ENCODE results near the gene CD163.
A peak's percentile ranks its signal among the peaks of the same experiment; 100 is the strongest.
"Not testable (repeated sequence)": the region's sequence is repeated elsewhere in the genome, so short reads cannot be mapped to it uniquely, and the experiment has no call there.

CD163 gene

GRCh38 chr12:7459973-7460372 lies 43.6 kb downstream of the CD163 start:
- no peak overlapping the region for H3K4me3 ChIP-seq (ENCODE audit: low read depth, low read length)
- DNase-seq (ENCODE audit: low read depth) = no peak

- DNase-seq (ENCODE audit: low read depth) = no peak
- H3K4me3 ChIP-seq (ENCODE audit: low read depth, low read length) = no peak overlapping the region
These were observed 51.8 kb downstream of the CD163 start for GRCh38 chr12:7451756-7452155.

DNA sequence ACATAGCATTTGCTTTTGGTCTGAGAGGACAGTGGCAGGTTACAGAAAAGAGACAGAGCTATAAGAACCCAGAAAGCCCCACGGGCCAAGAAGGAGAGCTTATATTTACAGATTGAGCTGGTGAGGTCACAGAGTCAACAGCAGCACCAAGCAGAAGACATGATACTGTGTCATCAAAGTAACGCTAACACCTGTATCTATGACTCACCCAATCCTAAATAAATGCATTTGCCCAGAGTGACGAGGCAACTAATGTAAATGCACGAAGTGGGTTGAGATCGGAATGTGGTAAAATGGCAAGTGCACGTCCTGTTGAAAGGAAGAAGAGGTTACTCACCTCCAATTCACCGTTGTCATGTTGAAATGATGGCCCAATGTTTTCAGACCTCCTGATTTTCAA lies 52.9 kb downstream of the CD163 start:
- no peak overlapping the region for H3K4me3 ChIP-seq (ENCODE audit: low read depth, low read length)
- DNase-seq (ENCODE audit: low read depth) = no peak

GRCh38 chr12:7448099-7448498 lies 55.5 kb downstream of the CD163 start:
- no peak for DNase-seq (ENCODE audit: low read depth)
- no peak overlapping the region for H3K4me3 ChIP-seq (ENCODE audit: low read depth, low read length)

- no peak for DNase-seq (ENCODE audit: low read depth)
These were observed 59.0 kb downstream of the CD163 start for GRCh38 chr12:7444537-7444936.

DNA sequence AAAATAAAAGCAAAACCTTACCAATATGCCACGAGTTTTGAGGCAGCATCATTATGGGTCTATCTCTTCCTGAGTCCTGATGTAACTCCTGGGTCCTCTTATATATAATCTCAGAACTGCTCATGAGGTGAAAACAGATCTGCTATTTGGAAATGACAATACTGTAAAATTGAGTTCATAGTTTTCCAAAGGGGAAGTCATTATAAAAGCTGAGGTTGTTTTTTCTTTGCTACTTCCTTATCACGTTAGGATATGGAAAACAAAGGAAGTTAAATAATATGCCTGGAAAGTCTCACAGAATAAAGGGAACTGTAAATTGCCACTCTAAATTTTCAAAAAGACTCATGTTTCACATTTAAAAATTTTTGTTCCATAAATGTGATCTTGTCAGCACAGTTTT lies 59.5 kb downstream of the CD163 start, which contains the start of gene CD163L1:
TSS of gene CD163L1 (minus strand) at position 78 of the 400 bp plus-strand sequence. CDS start at position 52, 26 bp downstream.
- no peak for DNase-seq (ENCODE audit: low read depth)

More at GRCh38 chr12:7444537-7444936, 59.0 kb downstream of the CD163 start:
- no peak overlapping the region for H3K4me3 ChIP-seq (ENCODE audit: low read depth, low read length)

GRCh38 chr12:7441216-7441615 lies 62.4 kb downstream of the CD163 start:
- no peak for DNase-seq (ENCODE audit: low read depth)

More for the DNA sequence above, 59.5 kb downstream of the CD163 start, which contains the start of gene CD163L1:
- H3K4me3 ChIP-seq (ENCODE audit: low read depth, low read length) = no peak within 1 kb of the TSS

GRCh38 chr12:7439579-7440505 lies 63.7 kb downstream of the CD163 start:
- DNase-seq (ENCODE audit: low read depth) = peak; percentile 18
- peak overlapping the region; percentile 49 for H3K4me3 ChIP-seq (ENCODE audit: low read depth, low read length)

More at GRCh38 chr12:7441216-7441615, 62.4 kb downstream of the CD163 start:
- no peak overlapping the region for H3K4me3 ChIP-seq (ENCODE audit: low read depth, low read length)

DNA sequence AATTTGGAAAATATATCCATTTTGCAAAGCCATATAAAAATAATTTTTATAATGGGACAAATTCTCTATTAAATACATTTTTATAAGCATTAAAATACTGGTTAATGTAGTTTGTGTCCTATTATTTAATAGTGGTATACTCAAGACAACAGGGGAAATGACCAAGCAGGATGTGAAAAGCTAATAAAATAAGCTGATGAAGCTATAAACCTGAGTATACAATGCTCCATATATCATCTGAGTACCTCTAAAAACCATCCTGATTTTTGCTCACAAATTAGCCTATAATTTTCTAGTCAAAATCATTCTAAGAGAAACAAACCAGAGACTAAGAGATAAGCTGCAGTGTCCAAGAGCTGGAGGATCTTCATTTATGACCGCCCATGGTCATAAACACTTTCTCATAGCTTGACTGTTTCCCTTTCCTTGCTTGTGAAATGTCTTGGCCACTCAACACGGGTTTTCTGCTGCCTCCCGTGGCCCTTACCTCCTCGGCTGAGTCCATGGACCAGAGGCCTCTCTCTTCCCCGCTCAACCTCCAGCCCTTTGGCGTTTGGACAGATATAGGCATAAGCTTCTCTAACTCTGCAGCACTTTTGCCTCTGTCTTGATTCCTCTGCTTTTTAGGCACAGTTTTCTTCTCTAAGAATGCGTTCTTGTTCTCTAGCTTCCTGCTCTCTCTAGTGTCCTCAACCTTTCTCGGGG lies 65.1 kb downstream of the CD163 start:
- not testable (repeated sequence) for H3K4me3 ChIP-seq (ENCODE audit: low read depth, low read length); DNase-seq (ENCODE audit: low read depth)

DNA sequence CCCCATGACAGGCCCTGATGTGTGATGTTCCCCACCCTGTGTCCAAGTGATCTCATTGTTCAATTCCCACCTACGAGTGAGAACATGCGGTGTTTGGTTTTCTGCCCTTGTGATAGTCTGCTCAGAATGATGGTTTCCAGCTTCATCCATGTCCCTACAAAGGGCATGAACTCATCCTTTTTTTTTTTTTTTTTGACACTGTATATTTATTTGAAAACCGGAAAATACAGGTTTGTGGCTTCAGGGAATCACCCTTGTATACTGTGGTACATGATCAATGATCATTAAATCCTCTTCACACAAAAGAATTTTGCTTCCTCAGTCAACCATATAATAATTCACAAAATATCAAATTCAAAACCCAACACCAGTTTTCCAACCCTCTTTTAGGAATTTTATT lies 66.1 kb downstream of the CD163 start:
- not testable (repeated sequence) for DNase-seq (ENCODE audit: low read depth); H3K4me3 ChIP-seq (ENCODE audit: low read depth, low read length)

- no peak overlapping the region for H3K4me3 ChIP-seq (ENCODE audit: low read depth, low read length)
These were observed 68.9 kb downstream of the CD163 start for GRCh38 chr12:7434670-7435069.

GRCh38 chr12:7433276-7433822 lies 70.2 kb downstream of the CD163 start:
- DNase-seq (ENCODE audit: low read depth) = peak; percentile 25
- no peak overlapping the region for H3K4me3 ChIP-seq (ENCODE audit: low read depth, low read length)

More at GRCh38 chr12:7434670-7435069, 68.9 kb downstream of the CD163 start:
- no peak for DNase-seq (ENCODE audit: low read depth)

DNA sequence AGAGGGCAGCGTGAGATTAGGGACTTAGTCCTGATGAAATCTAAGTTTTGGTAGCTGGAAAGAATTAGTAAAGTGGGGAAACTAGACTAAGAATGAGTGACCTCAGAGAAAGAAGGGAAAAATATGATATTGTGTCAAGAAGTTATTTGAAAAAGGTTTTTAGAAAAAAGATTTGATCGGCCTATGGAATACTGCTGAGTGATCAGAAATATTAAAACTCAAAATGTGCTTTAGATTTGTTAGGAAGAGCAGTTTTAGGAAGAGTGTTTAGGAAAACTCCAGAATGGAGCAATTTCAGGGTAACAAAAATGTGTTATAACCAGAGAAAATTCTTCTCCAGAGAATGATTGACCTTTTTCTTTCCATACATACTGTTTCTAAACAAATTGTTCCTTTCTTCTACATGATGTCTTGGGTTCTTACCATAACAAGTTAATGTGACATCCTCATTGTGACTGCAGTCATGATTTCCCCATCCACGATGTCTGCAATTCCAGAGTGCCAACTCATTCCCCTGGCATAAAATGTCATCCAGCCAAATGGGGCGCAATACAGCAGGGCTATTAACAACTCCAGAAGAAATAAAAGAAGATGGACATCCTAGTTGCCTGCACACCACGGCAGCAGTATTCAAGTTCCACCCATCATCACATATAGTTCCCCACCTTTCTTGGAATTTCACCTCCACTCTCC lies 71.4 kb downstream of the CD163 start:
- no peak overlapping the region for H3K4me3 ChIP-seq (ENCODE audit: low read depth, low read length)
- peak; percentile 2 for DNase-seq (ENCODE audit: low read depth)
